GM18517 (cell line): ENCODE measurements around the gene ZNF740.

Experiments
- ATAC-seq: cut with Tn5 transposase; IDR thresholded peaks from one replicate; pipeline ENCODE4 v1.9.1; 2021; ENCODE audit warnings: mild to moderate bottlenecking, moderate library complexity; ENCODE audit not compliant: unreplicated experiment

The ZNF740 gene

DNA sequence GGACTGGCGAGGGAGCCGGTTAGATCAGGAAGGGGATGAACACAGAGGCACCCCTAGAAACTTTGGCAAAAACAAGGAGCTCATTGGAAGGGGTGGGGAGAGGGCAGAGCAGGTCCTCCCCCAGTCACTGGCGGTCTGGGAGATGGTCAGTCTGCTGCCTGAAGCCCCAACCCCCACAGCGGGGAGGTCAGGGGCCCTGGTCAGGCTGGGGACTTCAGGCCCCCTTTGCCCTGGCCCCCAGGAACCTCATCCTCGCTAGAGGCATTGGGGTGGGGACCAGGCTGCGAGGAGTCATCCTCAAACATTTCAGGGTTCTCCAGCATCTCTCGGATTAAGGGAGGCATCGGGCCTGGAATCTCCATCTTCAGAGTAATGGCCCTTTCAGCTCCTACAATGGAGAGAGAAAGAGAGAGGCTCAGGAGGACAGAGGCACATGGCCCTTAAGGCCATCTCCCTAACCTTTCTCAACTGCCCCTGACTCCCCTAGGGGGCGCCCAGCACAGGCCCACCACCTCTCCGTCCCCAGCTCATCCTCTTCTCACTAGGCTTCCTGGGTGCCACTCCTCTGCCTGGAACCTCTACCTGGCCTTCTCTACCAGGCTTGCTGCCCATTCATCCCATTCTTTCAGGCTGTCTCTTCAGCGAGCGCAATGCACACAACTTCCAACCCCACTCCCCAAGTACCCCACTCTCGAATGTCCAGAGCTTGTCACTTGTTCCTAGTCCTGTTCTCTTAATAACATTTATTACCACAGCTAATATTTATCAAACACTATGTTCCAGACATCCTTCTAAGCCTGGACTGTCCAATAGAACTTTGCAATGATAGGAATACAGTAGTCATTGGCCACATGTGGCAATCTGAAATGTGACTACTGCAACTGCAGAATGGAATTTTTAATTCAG, 31.2 kb downstream of the ZNF740 start:
- no peak for ATAC-seq

DNA sequence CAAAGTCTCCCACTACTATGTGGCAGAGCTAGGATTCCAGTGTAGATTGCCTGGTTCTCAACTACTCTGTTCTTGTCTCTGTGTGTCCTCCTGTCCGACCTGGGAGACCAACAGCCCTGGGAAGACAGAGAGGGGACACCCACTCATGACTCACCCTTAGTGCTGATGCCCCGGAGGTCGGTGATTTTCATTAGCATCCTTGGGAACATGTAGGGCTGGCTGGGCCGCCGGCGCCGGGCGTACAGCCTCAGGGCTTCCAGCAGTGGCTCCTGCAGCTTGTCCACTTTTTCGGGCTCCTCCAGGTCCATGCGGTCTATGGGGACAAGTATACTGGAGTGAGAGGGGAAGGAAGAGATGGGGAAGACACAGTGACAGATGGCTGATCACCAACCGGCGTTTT, 32.4 kb downstream of the ZNF740 start:
- ATAC-seq, result no peak

DNA sequence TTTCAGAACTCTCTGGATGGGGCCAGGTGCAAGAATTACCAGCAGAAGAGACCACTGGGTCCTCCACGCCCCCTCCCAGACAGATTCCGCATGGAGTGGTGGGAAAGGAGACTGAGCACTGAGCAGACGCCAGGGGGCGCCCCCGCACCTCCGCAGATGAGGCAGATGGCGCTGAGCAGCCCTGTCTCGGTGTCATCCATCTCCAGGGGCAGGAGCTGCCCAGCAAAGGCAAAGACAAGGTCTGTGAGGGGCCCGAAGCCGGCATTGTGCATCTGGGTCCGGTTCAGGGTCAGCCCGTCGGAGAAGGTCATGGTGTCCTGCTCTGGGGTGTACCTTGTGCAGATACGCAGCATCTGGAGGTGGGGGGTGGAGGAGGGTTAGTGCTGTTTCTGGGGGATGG, 32.8 kb downstream of the ZNF740 start:
- ATAC-seq, result no peak

GRCh38 chr12:53214221-53214620, 33.7 kb downstream of the ZNF740 start:
- no peak for ATAC-seq

DNA sequence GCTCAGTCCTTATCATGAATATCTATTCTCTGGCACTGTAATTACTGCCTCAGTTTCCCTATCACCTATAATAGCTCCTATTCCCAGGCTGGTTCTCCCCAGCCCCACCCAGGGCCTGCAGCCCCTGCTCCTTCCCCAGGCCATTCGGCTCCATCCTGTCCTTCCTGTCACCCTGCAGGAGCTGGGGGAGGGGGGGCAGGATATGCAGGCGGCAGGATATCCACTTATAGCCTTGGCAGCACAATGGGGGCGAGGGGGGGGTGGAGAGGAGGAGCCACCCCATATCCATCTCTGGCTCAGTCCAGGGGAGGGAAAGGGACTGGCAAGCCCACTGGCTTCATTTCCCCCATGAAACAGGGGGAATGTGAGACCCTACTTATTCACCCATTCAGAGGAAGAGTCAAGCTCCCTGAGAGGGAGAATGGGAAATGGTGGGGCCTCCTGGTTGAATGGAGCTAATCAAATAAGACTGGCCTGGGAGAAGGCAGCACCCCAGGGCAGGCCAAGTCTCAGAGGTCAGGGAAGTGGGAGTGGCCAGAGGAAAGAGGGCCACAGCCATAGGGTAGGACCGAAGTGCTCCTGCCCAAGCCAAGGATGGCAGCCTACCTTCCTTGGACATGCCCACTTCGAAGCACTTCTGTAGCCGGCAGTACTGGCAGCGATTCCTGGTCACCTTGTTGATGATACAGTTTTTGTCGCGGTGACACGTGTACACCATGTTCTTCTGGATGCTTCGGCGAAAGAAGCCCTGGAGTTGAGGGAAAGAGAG, 34.3 kb downstream of the ZNF740 start:
- ATAC-seq, result no peak

DNA sequence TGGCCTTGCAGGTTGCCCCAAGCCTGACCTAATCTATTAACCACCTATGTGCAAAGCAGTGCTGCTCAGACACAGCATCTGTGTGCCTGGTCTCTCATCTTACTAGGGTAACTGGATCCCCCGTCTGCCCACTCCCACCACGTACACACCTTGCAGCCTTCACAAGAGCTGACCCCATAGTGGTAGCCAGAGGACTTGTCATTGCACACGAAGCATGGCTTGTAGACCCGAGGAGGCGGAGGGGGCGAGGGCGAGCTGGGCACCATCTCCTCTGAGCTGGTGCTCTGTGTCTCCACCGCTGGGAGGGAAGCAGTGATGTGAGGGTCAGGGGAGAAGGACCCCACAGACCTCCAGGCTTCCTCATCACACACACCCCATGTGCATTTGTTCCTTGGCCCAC, 35.0 kb downstream of the ZNF740 start:
- no peak for ATAC-seq

- no peak for ATAC-seq
These were observed 36.8 kb downstream of the ZNF740 start for GRCh38 chr12:53217051-53217930.

- no peak for ATAC-seq
These were observed 37.4 kb downstream of the ZNF740 start for GRCh38 chr12:53217931-53218307.

GRCh38 chr12:53218551-53219291, 38.2 kb downstream of the ZNF740 start:
- ATAC-seq, result no peak

DNA sequence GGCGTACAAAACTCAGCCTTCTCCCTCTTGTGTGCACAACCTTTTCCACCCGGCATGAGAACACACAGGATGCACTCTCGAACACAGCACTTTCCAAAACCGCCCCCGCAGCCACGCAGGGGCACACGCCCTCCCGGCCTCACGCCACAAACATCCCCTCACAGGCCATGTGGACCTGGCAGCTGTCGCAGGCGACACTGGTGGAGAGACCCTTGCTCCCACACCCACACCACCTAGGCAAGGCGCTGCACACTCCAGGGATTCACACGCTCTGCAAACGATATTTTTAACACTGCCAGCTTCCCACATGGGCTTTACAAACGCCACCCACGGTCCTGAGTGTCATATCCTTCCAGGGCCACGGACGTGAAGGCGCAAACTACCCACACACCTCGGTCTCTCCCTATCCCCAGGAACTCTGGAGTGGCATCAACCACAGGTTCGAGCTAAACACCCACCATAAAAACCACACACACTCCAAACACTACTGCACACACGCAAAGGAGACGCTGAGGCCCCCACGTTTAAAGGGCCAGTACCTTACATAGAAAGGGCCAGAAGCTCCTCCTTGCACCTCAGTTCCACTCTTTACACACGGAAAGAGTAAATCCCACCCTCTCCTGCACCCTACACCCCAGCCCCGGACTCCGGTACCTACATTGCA, 38.9 kb downstream of the ZNF740 start:
- no peak for ATAC-seq

GRCh38 chr12:53219956-53220693, 39.6 kb downstream of the ZNF740 start:
- no peak for ATAC-seq

DNA sequence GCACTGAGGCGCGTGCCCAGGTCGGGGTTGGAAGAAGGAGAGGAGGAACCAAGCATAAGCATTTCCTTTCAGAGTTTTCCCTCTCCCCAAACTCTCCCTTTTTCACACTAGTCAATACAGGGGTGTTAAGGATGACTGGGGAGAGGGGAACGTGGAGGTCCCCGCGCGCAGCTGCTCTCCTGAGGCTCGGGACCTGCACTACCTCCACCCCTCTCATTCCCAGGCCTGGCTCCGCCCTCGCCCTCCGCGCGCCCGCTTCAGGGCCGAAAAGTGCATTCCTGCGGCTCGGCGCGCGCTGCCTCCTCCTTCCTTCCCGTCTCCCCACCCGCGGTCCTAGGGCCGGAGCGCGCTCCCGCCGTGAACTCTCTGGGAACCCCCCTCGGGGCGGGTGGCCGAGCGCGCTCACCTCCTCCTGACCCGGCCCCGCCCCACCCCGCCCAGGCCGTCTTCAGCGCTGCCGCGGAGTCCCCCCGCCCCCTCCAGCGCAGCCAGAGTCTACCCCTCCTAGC, 40.2 kb downstream of the ZNF740 start:
- no peak for ATAC-seq

GRCh38 chr12:53221203-53222080, 40.9 kb downstream of the ZNF740 start:
- no peak for ATAC-seq

DNA sequence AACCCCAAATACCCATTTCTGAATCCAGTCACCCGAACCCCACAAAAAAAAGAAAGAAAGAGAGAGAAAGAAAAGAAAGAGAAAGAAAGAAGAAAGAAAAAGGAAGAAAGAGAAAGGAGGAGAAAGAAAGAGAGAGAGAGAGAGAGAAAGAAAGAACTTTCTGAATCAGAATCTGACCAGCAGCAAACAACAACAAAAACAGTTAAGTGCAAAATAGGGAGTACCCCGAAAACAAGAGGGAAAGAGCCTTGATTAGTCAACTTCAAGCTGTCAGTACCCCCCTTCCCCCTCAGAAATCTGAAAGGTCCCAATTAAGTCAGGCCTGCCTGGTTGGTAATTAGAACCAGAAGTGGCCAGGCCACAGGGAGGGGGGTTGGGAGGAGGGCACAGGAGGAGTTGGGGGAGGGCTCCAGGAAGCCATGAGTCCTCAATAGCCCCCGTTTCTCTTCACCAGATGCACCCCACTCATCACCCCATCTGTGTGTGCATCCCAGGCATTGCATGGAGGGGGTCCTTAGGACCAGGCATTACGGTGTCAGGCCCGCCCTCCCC, 41.7 kb downstream of the ZNF740 start:
- ATAC-seq, result no peak

DNA sequence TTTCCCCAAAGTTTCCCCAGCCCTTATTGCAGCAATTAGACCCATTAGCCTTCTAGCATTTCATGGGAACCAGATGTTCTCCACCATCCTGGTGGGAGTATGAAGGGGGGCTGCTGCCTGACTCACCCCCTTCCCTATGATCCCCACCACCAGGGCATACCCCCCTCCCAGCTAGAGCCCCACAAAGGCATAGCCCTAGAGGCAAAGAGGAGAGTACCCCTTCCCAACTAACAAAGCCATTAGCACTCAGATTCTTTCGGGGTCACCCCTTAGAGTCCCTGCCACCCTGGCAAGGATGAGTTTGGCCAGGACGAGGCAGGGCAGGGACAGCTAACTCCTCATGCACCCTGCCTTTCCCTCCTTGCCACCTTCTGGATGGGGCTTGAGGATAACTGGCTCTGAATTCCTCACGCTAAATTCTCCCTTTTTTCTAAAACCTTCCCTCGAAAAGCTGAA, 42.3 kb downstream of the ZNF740 start:
- no peak for ATAC-seq

GRCh38 chr12:53223389-53224060, 43.0 kb downstream of the ZNF740 start:
- no peak for ATAC-seq
